ENCODE results near the gene MYO9B. TPM values are rescaled to one million over a fixed set of nuclear protein-coding genes. Genes with fewer than 3 reads are reported as not detected.

MYO9B gene
- total RNA-seq, 1 experiment from 2014 or later, result 74.6 TPM

- TF ChIP-seq ZBTB33 (IDR thresholded peaks at IDR 0.05; ENCODE audit: extremely low read depth, insufficient replicate concordance, low read length) (no peak), ZFX (IDR thresholded peaks at IDR 0.05) (no peak), JUND (IDR thresholded peaks at IDR 0.05) (no peak), ZNF274 (IDR thresholded peaks at IDR 0.05; ENCODE audit: low read depth, low read length) (no peak), ATF3 (IDR thresholded peaks at IDR 0.05) (no peak), SIN3A (IDR thresholded peaks at IDR 0.05; ENCODE audit: low read depth) (no peak)
Observed at GRCh38 chr19:17061205-17061604, 14.4 kb upstream of the MYO9B start (continued).

GRCh38 chr19:17061691-17062090 is 13.9 kb upstream of the MYO9B start:
- H3K36me3 ChIP-seq (ENCODE audit: control insufficient read depth in 1 of 2, insufficient read depth in 2 of 2, low read length in 2 of 2), result peaks cover 9 to 34% of the 10 kb centered on the region in 2 experiments
- CTCF ChIA-PET, result no interaction called here
- no peaks in the 10 kb centered on the region for H3K27me3 ChIP-seq (ENCODE audit: insufficient read depth, low read length)
- no peaks in the 10 kb centered on the region for H3K9me2 ChIP-seq (ENCODE audit: insufficient read depth)
- RAD21 ChIA-PET (ENCODE audit: low non-redundant PET in 1 of 2, low total read pairs in 2 of 2, uncharacterized antibody in 2 of 2, unreplicated experiment in 2 of 2), result no interaction called here
- POLR2A ChIA-PET, result no interaction called here
- TF ChIP-seq RAD21 (IDR thresholded peaks at IDR 0.05; ENCODE audit: low read depth), result no peak
- intact Hi-C loops (cut with micrococcal nuclease), result no loop called here
- no peak overlapping the region for H3K4me3 ChIP-seq (replicated peaks in 1 of 2; ENCODE audit: low read depth in 1 of 2, low read length in 2 of 2)
- no peaks in the 10 kb centered on the region for H3K4me1 ChIP-seq (ENCODE audit: control insufficient read depth in 1 of 2, insufficient read depth in 2 of 2, low read length in 2 of 2)
- no peak overlapping the region for H3K27ac ChIP-seq (ENCODE audit: low read depth, low read length)
- no TSS peak for BruUV-seq (replicated peaks)
- H3K79me2 ChIP-seq (ENCODE audit: insufficient read depth, low read length), result peaks cover 46% of the 10 kb centered on the region
- ATAC-seq, result no peak
- H3K4me2 ChIP-seq (ENCODE audit: low read length), result no peak overlapping the region
- H3K9ac ChIP-seq (ENCODE audit: low read length), result no peak overlapping the region
- H4K20me1 ChIP-seq (ENCODE audit: insufficient read depth), result no peaks in the 10 kb centered on the region
- no peak for DNase-seq (ENCODE audit: low read depth, low spot score)
- H2AFZ ChIP-seq (ENCODE audit: low read depth, low read length, poor library complexity, severe bottlenecking), result no peak overlapping the region
- no peaks in the 10 kb centered on the region for H3K9me3 ChIP-seq (ENCODE audit: control insufficient read depth in 1 of 2, insufficient read depth in 1 of 2, low read depth in 1 of 2, low read length in 2 of 2)

Measured in HCT116 (cell line).